ENCODE results near the gene FAM168B.
A peak's percentile ranks its signal among the peaks of the same experiment; 100 is the strongest.
"Not testable (repeated sequence)": the region's sequence is repeated elsewhere in the genome, so short reads cannot be mapped to it uniquely, and the experiment has no call there.

The FAM168B gene

DNA sequence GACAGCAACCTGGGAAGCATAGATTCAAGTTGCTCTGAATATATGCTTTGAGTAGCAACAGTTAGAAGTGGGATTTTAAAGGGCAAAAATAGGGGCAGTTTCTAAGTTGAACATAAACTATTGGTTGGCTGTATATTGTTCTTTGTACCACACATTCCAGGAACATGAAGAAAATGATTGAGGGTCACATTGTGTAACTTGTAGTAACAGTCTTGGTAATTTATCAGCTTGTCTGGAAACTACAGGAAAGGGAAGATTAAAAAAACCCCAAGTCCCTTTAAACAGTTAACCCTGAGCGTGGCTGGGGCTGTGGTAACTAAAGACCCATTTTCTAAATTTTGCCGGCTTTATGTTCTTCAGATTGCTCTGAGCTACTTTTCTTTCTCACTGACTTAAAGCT, 19.3 kb upstream of the FAM168B start:
- no peak for DNase-seq

GRCh38 chr2:131105950-131106801, 12.9 kb upstream of the FAM168B start:
- peak overlapping the region; percentile 91 to 99 for H3K4me3 Mint-ChIP-seq
- H3K9me3 Mint-ChIP-seq: no peaks in the 10 kb centered on the region
- ATAC-seq (peak; percentile 18), DNase-seq (no peak)
- H3K27ac Mint-ChIP-seq: peak overlapping the region; percentile 99
- peaks cover 49% of the 10 kb centered on the region for H3K4me1 Mint-ChIP-seq
- H3K27me3 Mint-ChIP-seq: no peaks in the 10 kb centered on the region

More for the DNA sequence above, 19.3 kb upstream of the FAM168B start:
- H3K9me3 Mint-ChIP-seq: peaks cover 7 to 10% of the 10 kb centered on the region in 2 donors
- ATAC-seq: no peak
- no peak overlapping the region for H3K4me3 Mint-ChIP-seq
- H3K27ac Mint-ChIP-seq: no peak overlapping the region
- H3K27me3 Mint-ChIP-seq: no peaks in the 10 kb centered on the region
- peaks cover 65% of the 10 kb centered on the region for H3K4me1 Mint-ChIP-seq

DNA sequence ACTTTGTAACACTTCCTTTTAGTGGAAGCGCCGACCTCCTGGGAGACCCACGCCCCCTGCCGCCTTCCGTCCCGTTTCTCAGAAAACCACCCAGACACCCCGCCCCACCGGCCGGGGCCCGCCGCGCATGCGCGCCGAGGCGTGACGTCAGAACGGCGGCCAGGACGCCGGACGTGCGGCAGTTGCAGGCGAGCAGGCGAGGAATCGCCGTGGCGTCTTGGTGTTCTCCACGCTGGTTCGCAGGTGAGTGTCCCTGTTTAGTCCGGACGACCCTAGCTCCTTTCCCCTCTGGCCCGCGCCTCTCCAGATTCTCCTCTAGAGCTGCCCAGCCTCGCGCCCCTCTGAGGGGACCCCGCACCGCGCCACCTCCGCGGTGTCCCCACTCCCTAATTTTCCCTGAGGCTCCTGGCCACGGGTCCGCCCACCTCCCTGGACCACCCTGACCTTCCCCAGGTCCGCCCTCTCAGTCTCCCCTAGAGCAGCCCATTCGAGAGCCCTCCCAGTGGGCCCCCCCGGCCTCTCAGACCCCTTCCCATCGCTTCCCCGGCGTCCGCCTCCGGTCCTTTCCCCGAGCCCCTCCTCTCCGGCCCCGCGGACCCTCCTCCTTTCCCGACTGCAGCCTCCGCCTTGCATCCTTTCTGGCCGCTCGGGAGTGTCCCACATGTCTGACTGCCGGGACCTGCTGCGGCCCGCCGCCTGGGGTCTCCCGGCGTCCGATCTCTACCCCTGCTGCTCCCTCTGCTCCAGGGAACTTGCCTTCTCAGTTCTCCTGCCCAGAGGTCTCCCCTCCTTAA, 12.1 kb upstream of the FAM168B start, which contains the start of gene PLEKHB2:
Gene PLEKHB2, plus strand, starts transcription at position 181 of the 794 bp plus-strand sequence. CDS start 15,606 bp downstream, outside the sequence.
- Mint-ChIP-seq H3K9me3 (no peaks in the 10 kb centered on the region), H3K4me1 (peaks cover 41% of the 10 kb centered on the region), H3K4me3 (peak within 1 kb of the TSS; percentile 91 to 99), H3K27ac (peak within 1 kb of the TSS; percentile 99), H3K27me3 (no peaks in the 10 kb centered on the region)
- ATAC-seq (peak; percentile 81), DNase-seq (peak; percentile 91 to 96)

- peaks cover 36% of the 10 kb centered on the region for H3K4me1 Mint-ChIP-seq
- H3K27ac Mint-ChIP-seq: peak overlapping the region; percentile 99
- ATAC-seq (peak; percentile 80), DNase-seq (peak in 1 of 2 donors; percentile 45)
- peak overlapping the region; percentile 91 to 99 for H3K4me3 Mint-ChIP-seq
- H3K9me3 Mint-ChIP-seq: no peaks in the 10 kb centered on the region
- no peaks in the 10 kb centered on the region for H3K27me3 Mint-ChIP-seq
These were observed 11.4 kb upstream of the FAM168B start for GRCh38 chr2:131104487-131105155.

- H3K4me1 Mint-ChIP-seq: peaks cover 32% of the 10 kb centered on the region
- ATAC-seq (no peak), DNase-seq (no peak)
- no peak overlapping the region for H3K4me3 Mint-ChIP-seq
- H3K27ac Mint-ChIP-seq: no peak overlapping the region
- no peaks in the 10 kb centered on the region for H3K27me3 Mint-ChIP-seq
- H3K9me3 Mint-ChIP-seq: no peaks in the 10 kb centered on the region
These were observed 9.9 kb upstream of the FAM168B start for GRCh38 chr2:131103165-131103564.

DNA sequence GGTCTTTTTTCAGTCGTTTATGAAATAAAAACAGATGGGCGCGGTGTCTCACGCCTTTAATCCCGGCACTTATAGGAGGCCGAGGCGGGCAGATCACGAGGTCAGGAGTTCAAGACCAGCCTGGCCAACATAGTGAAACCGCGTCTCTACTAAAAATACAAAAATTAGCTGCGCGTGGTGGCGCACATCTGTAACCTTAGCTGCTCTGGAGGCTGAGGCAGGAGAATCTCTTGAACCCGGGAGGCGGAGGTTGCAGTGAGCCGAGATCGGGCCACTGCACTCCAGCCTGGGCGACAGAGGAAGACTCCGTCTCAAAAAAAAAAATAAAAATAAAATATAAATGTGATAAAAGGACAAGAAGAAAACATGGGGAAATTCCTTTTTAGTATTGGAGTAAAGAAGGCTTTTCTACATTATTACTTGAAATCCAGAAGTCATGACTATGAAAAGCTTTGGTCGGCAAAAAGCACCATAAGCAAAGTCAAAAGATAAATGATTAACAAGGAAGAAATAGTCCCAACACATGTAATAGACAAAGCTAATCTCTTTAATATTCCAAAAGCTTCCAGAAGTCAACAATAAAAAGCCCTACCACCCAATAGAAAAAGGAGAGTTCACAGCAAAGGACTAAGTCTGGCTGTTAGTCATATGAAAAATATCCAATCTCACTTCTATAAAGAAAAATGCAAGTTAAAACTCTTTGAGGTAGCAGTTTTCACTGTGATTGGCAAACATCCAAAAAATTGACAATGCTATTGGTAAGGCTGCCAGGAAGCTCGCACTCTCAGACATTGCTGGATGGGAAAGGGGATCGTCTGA, 1.4 kb upstream of the FAM168B start:
- H3K4me1 Mint-ChIP-seq: peaks cover 21% of the 10 kb centered on the region
- ATAC-seq: no peak
- H3K27ac Mint-ChIP-seq: peak overlapping the region; percentile 94 to 98
- peak overlapping the region; percentile 91 to 96 for H3K4me3 Mint-ChIP-seq
- no peaks in the 10 kb centered on the region for H3K27me3 Mint-ChIP-seq
- DNase-seq: no peak
- no peaks in the 10 kb centered on the region for H3K9me3 Mint-ChIP-seq

GRCh38 chr2:131093696-131094462, 619 bp upstream of the FAM168B start:
- H3K27me3 Mint-ChIP-seq: no peaks in the 10 kb centered on the region
- ATAC-seq: peak; percentile 83
- H3K4me3 Mint-ChIP-seq: peak overlapping the region; percentile 91 to 96
- H3K27ac Mint-ChIP-seq: peak overlapping the region; percentile 94 to 98
- DNase-seq: no peak
- peaks cover 29% of the 10 kb centered on the region for H3K4me1 Mint-ChIP-seq
- H3K9me3 Mint-ChIP-seq: no peaks in the 10 kb centered on the region

- H3K4me1 Mint-ChIP-seq: peaks cover 33% of the 10 kb centered on the region
- H3K9me3 Mint-ChIP-seq: no peaks in the 10 kb centered on the region
- DNase-seq (no peak), ATAC-seq (no peak)
- H3K4me3 Mint-ChIP-seq: peak overlapping the region; percentile 70 to 79
- H3K27ac Mint-ChIP-seq: peak overlapping the region; percentile 54 to 86
- H3K27me3 Mint-ChIP-seq: no peaks in the 10 kb centered on the region
These were observed 728 bp downstream of the FAM168B start for GRCh38 chr2:131092458-131093005.

DNA sequence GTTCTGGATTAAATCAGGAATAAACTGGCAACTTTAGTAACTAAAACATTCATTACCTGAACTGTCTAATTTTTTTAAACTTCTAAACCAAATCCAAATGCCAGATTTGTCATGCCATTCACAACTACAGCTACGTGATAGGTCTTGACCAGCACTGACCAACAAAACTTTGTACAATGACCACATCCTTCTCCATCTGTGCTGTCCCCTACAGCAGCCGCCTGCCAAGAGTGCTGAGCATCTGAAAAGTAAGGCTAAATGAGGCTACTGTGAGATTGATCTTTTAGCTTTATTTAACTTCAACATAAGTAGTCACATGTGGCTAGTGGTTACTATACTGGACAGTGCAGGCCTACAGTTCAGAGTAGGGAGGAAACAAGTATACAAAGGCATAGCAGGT, 7.6 kb downstream of the FAM168B start:
- Mint-ChIP-seq H3K4me1 (peaks cover 37% of the 10 kb centered on the region), H3K4me3 (no peak overlapping the region), H3K27me3 (no peaks in the 10 kb centered on the region), H3K27ac (no peak overlapping the region), H3K9me3 (no peaks in the 10 kb centered on the region)
- no peak for ATAC-seq
- no peak for DNase-seq

- Mint-ChIP-seq H3K4me3 (no peak overlapping the region), H3K4me1 (peaks cover 40% of the 10 kb centered on the region), H3K27ac (peak overlapping the region in 1 of 2 donors; percentile 69)
These were observed 12.1 kb downstream of the FAM168B start for GRCh38 chr2:131081190-131081589.

DNA sequence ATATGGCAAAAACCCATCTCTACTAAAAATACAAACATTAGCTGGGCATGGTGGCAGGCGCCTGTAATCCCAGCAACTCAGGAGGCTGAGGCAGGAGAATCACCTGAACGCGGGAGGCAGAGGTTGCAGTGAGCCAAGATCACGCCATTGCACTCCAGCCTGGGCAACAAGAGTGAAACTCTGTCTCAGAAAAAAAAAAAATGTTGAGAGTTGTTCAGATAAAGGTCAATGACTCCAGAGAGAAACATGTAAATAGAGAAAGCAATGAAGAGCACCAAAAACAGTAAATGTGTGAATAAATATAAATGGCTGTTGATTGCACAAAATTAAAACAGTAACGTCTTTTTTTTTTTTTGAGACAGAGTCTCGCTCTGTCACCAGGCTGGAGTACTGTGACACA, 13.3 kb downstream of the FAM168B start:
- H3K4me3 Mint-ChIP-seq, ATAC-seq, DNase-seq, H3K27me3 Mint-ChIP-seq, H3K9me3 Mint-ChIP-seq: not testable (repeated sequence)
- peaks cover 52% of the 10 kb centered on the region for H3K4me1 Mint-ChIP-seq
- H3K27ac Mint-ChIP-seq: peak overlapping the region; percentile 37 to 82

More at GRCh38 chr2:131081190-131081589, 12.1 kb downstream of the FAM168B start:
- ATAC-seq (no peak), DNase-seq (no peak)
- Mint-ChIP-seq H3K27me3 (no peaks in the 10 kb centered on the region), H3K9me3 (no peaks in the 10 kb centered on the region)

GRCh38 chr2:131077966-131078365, 15.3 kb downstream of the FAM168B start:
- DNase-seq: no peak
- no peak for ATAC-seq
- Mint-ChIP-seq H3K4me1 (peaks cover 51% of the 10 kb centered on the region), H3K27ac (peak overlapping the region in 1 of 2 donors; percentile 43), H3K27me3 (no peaks in the 10 kb centered on the region), H3K4me3 (no peak overlapping the region), H3K9me3 (no peaks in the 10 kb centered on the region)

DNA sequence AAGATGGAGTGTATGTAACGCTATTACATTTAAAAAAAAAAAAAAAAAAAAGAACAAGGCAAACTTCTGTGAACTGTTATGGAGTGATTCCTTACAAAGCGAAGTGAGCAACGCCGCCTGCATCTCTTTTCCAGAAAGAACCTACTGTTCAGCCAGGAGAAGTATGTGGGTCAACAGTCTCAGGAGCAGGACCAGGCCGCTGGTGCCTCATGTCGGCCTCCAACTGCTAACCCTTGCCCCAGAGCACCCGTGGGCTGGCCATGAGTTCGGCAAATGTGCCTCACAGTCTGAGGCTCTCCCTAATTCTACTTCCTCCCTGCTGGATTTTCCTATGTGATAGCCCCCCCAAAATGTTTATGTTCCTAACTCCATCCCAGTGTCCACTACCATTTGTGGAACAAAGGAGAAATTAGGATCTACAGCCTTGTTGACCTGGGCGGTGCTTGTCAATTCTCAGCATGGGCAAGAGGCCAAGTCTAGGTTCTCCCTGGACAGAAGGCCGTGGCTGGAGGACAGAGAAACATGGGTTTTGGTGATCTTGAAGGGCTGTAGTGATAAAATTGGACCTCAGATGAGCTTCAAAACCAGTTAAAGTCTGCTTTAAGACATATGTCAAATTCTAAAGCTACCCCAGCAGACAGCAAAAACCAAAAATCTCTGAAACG, 15.9 kb downstream of the FAM168B start:
- peak overlapping the region in 1 of 2 donors; percentile 86 for H3K27ac Mint-ChIP-seq
- peaks cover 51% of the 10 kb centered on the region for H3K4me1 Mint-ChIP-seq
- ATAC-seq: no peak
- H3K27me3 Mint-ChIP-seq: no peaks in the 10 kb centered on the region
- H3K9me3 Mint-ChIP-seq: no peaks in the 10 kb centered on the region
- no peak overlapping the region for H3K4me3 Mint-ChIP-seq
- no peak for DNase-seq
